ENCODE measurements around the gene ARHGEF10L. TPM values are rescaled to one million over a fixed set of nuclear protein-coding genes. Genes with fewer than 3 reads are reported as not detected.

Gene ARHGEF10L
- polyA plus RNA-seq, 1 donor (not counting 4 experiments of a cell fraction or from before 2014, with no cell fraction given): 2.4 TPM

GRCh38 chr1:17734609-17735008, 195.1 kb downstream of the ARHGEF10L start:
- H3K9me3 ChIP-seq (ENCODE audit: control insufficient read depth, low read depth, low read length): no peaks in the 10 kb centered on the region
- H3K36me3 ChIP-seq (ENCODE audit: control insufficient read depth in 2 of 2, extremely low read depth in 1 of 2, insufficient read depth in 2 of 2, low read length in 2 of 2): no peaks in the 10 kb centered on the region
- H3K79me2 ChIP-seq (ENCODE audit: control insufficient read depth, insufficient read depth, low read length): no peaks in the 10 kb centered on the region
- no peak overlapping the region for H2AFZ ChIP-seq (ENCODE audit: control insufficient read depth, low read length)
- FAIRE-seq (no peak), DNase-seq (ENCODE audit: low read depth, low spot score) (no peak)
- H3K27me3 ChIP-seq (ENCODE audit: control insufficient read depth, extremely low read depth, insufficient read depth, low read length): no peaks in the 10 kb centered on the region
- no peak overlapping the region for H3K4me2 ChIP-seq (ENCODE audit: control insufficient read depth, extremely low read depth, insufficient read depth, low read depth, low read length)
- no peaks in the 10 kb centered on the region for H3K4me1 ChIP-seq (ENCODE audit: control insufficient read depth, extremely low read depth, insufficient read depth, low read length)
- no peak overlapping the region for H3K9ac ChIP-seq (ENCODE audit: control insufficient read depth, extremely low read depth, insufficient read depth, low read length)
- H3K27ac ChIP-seq (ENCODE audit: control insufficient read depth, insufficient read depth, low read length): no peak overlapping the region
- no peak for TF ChIP-seq EZH2 (IDR thresholded peaks at IDR 0.05; ENCODE audit: low read length)
- no peak for TF ChIP-seq CTCF (optimal IDR thresholded peaks at IDR 0.05 in 1 of 3, IDR thresholded peaks at IDR 0.05 in 1 of 3, conservative IDR thresholded peaks at IDR 0.05 in 1 of 3; ENCODE audit: extremely low read depth in 1 of 3, insufficient read depth in 2 of 3, low read length in 3 of 3)
- H4K20me1 ChIP-seq (ENCODE audit: control insufficient read depth, extremely low read depth, insufficient read depth, low read length): no peaks in the 10 kb centered on the region
- dilution Hi-C loops (cut with MboI; ENCODE audit: extremely low pct_ligation_motif_present, low sequenced_read_pairs): no loop called here
- H3K4me3 ChIP-seq (ENCODE audit: control insufficient read depth in 2 of 3, extremely low read depth in 1 of 3, insufficient read depth in 2 of 3, low read depth in 1 of 3, low read length in 3 of 3): no peak overlapping the region
- H3K9me1 ChIP-seq (ENCODE audit: control insufficient read depth, extremely low read depth, insufficient read depth, low read length): no peaks in the 10 kb centered on the region

GRCh38 chr1:17735348-17735747, 195.8 kb downstream of the ARHGEF10L start:
- Histone ChIP-seq H3K9ac (ENCODE audit: control insufficient read depth, extremely low read depth, insufficient read depth, low read length) (no peak overlapping the region), H3K4me1 (ENCODE audit: control insufficient read depth, extremely low read depth, insufficient read depth, low read length) (no peaks in the 10 kb centered on the region), H2AFZ (ENCODE audit: control insufficient read depth, low read length) (no peak overlapping the region), H3K27ac (ENCODE audit: control insufficient read depth, insufficient read depth, low read length) (no peak overlapping the region), H3K4me2 (ENCODE audit: control insufficient read depth, extremely low read depth, insufficient read depth, low read depth, low read length) (no peak overlapping the region), H3K27me3 (ENCODE audit: control insufficient read depth, extremely low read depth, insufficient read depth, low read length) (no peaks in the 10 kb centered on the region), H3K9me3 (ENCODE audit: control insufficient read depth, low read depth, low read length) (no peaks in the 10 kb centered on the region), H3K9me1 (ENCODE audit: control insufficient read depth, extremely low read depth, insufficient read depth, low read length) (no peaks in the 10 kb centered on the region), H3K79me2 (ENCODE audit: control insufficient read depth, insufficient read depth, low read length) (no peaks in the 10 kb centered on the region), H3K36me3 (ENCODE audit: control insufficient read depth in 2 of 2, extremely low read depth in 1 of 2, insufficient read depth in 2 of 2, low read length in 2 of 2) (no peaks in the 10 kb centered on the region), H4K20me1 (ENCODE audit: control insufficient read depth, extremely low read depth, insufficient read depth, low read length) (no peaks in the 10 kb centered on the region), H3K4me3 (ENCODE audit: control insufficient read depth in 2 of 3, extremely low read depth in 1 of 3, insufficient read depth in 2 of 3, low read depth in 1 of 3, low read length in 3 of 3) (no peak overlapping the region)
- dilution Hi-C loops (cut with MboI; ENCODE audit: extremely low pct_ligation_motif_present, low sequenced_read_pairs): no loop called here
- TF ChIP-seq CTCF (optimal IDR thresholded peaks at IDR 0.05 in 1 of 3, IDR thresholded peaks at IDR 0.05 in 1 of 3, conservative IDR thresholded peaks at IDR 0.05 in 1 of 3; ENCODE audit: extremely low read depth in 1 of 3, insufficient read depth in 2 of 3, low read length in 3 of 3) (no peak), EZH2 (IDR thresholded peaks at IDR 0.05; ENCODE audit: low read length) (no peak)
- FAIRE-seq (no peak), DNase-seq (ENCODE audit: low read depth, low spot score) (no peak)

All from keratinocyte (primary cell).